HEK293 (cell line): ENCODE results near the gene ZNF280B.

Experiments
- CTCF ChIA-PET: fragments of 350-600 bp; formaldehyde crosslinking; extraction: SDS; loops from one replicate; lab custom pipeline; 2021; ENCODE audit warnings: antibody characterized with exemption; lab: Yijun Ruan, JAX
- POLR2A ChIA-PET: fragments of 300-600 bp; formaldehyde crosslinking; extraction: SDS; loops from one replicate; lab custom pipeline; 2020; ENCODE audit warnings: antibody characterized with exemption, inconsistent platforms; lab: Yijun Ruan, JAX
- H3K27ac ChIP-seq: fragments of 200-500 bp; sonication (Bioruptor generic); 2 replicates; pipeline ENCODE4 v1.5.1; 2014; ENCODE audit warnings: low read depth, low read length, control low read depth, inconsistent platforms; ENCODE audit errors: extremely low read depth
- H3K36me3 ChIP-seq, 2 experiments: fragments of 200-500 bp in 1 of 2; sonication (Bioruptor generic) in 1 of 2; 1 replicate in 1 of 2; 2 replicates in 1 of 2; pipeline ENCODE4 v1.5.1; 2014 to 2017; ENCODE audit warnings: inconsistent platforms in 2 of 2, low read length in 2 of 2; ENCODE audit not compliant: control insufficient read depth in 2 of 2, insufficient read depth in 1 of 2
- H3K4me1 ChIP-seq: fragments of 200-500 bp; sonication (Bioruptor generic); 2 replicates; pipeline ENCODE4 v1.5.1; 2014; ENCODE audit warnings: mild to moderate bottlenecking, low read length, inconsistent platforms; ENCODE audit not compliant: control insufficient read depth, insufficient read depth
- H3K4me3 ChIP-seq: 2 replicates; pipeline ENCODE4 v1.5.1; 2011; ENCODE audit warnings: low read depth, mild to moderate bottlenecking, control low read depth, low read length, moderate library complexity
- H3K9me3 ChIP-seq: fragments of 200-500 bp; sonication (Bioruptor generic); 2 replicates; pipeline ENCODE4 v1.5.1; 2014; ENCODE audit warnings: low read depth, low read length, inconsistent platforms; ENCODE audit not compliant: control insufficient read depth, insufficient read depth
- EGR2 ChIP-seq: fragments of 450-650 bp; formaldehyde crosslinking; IDR thresholded peaks from 2 replicates; pipeline ENCODE4 v1.5.1; 2016; ENCODE audit warnings: low read depth, missing biosample characterization, missing genetic modification characterization
- GLIS1 ChIP-seq: fragments of 450-650 bp; formaldehyde crosslinking; IDR thresholded peaks from 2 replicates; pipeline ENCODE4 v1.5.1; 2016; ENCODE audit warnings: missing biosample characterization, missing genetic modification characterization
- HOXD13 ChIP-seq: sonication (generic); formaldehyde crosslinking; IDR thresholded peaks from 2 replicates; pipeline ENCODE4 v1.8.0; 2022; ENCODE audit warnings: missing genetic modification reagents, borderline replicate concordance
- REPIN1 ChIP-seq: fragments of 450-650 bp; formaldehyde crosslinking; IDR thresholded peaks from 2 replicates; pipeline ENCODE4 v1.5.1; 2017; ENCODE audit warnings: missing biosample characterization, missing genetic modification characterization, low read depth
- ZBTB44 ChIP-seq: fragments of 450-650 bp; IDR thresholded peaks from 2 replicates; pipeline ENCODE4 v1.5.1; 2018; ENCODE audit warnings: missing biosample characterization, mild to moderate bottlenecking, missing genetic modification characterization
- ZBTB8A ChIP-seq: fragments of 450-650 bp; formaldehyde crosslinking; IDR thresholded peaks from 2 replicates; pipeline ENCODE4 v1.5.1; 2016; ENCODE audit warnings: missing biosample characterization, missing genetic modification characterization
- ZFP37 ChIP-seq: fragments of 450-650 bp; formaldehyde crosslinking; IDR thresholded peaks from 2 replicates; pipeline ENCODE4 v1.5.1; 2016; ENCODE audit warnings: missing biosample characterization, missing genetic modification characterization
- ZNF10 ChIP-seq: fragments of 450-650 bp; formaldehyde crosslinking; IDR thresholded peaks from 2 replicates; pipeline ENCODE4 v1.5.1; 2017; ENCODE audit warnings: missing biosample characterization, missing genetic modification characterization
- ZNF133 ChIP-seq: fragments of 450-650 bp; formaldehyde crosslinking; IDR thresholded peaks from 2 replicates; pipeline ENCODE4 v1.5.1; 2016; ENCODE audit warnings: missing biosample characterization, missing genetic modification characterization
- ZNF16 ChIP-seq: fragments of 450-650 bp; formaldehyde crosslinking; IDR thresholded peaks from 2 replicates; pipeline ENCODE4 v1.5.1; 2016; ENCODE audit warnings: low read depth, missing biosample characterization, missing genetic modification characterization
- ZNF174 ChIP-seq: fragments of 450-650 bp; formaldehyde crosslinking; IDR thresholded peaks from 2 replicates; pipeline ENCODE4 v1.5.0; 2017; ENCODE audit warnings: missing biosample characterization, mild to moderate bottlenecking, missing genetic modification characterization
- ZNF202 ChIP-seq: fragments of 450-650 bp; formaldehyde crosslinking; IDR thresholded peaks from 2 replicates; pipeline ENCODE4 v1.5.1; 2016; ENCODE audit warnings: missing biosample characterization, missing genetic modification characterization, borderline replicate concordance
- ZNF214 ChIP-seq: fragments of 450-650 bp; formaldehyde crosslinking; IDR thresholded peaks from 2 replicates; pipeline ENCODE4 v1.5.1; 2017; ENCODE audit warnings: missing biosample characterization, mild to moderate bottlenecking, missing genetic modification characterization, borderline replicate concordance
- ZNF248 ChIP-seq: fragments of 450-650 bp; formaldehyde crosslinking; IDR thresholded peaks from 2 replicates; pipeline ENCODE4 v1.5.1; 2017; ENCODE audit warnings: missing biosample characterization, missing genetic modification characterization
- ZNF394 ChIP-seq: fragments of 450-650 bp; formaldehyde crosslinking; IDR thresholded peaks from 2 replicates; pipeline ENCODE4 v1.5.1; 2016; ENCODE audit warnings: missing biosample characterization, missing genetic modification characterization, mild to moderate bottlenecking, moderate library complexity, borderline replicate concordance
- ZNF473 ChIP-seq: fragments of 450-650 bp; formaldehyde crosslinking; IDR thresholded peaks from 2 replicates; pipeline ENCODE4 v1.5.1; 2017; ENCODE audit warnings: missing biosample characterization, missing genetic modification characterization
- ZNF513 ChIP-seq: fragments of 450-650 bp; IDR thresholded peaks from 2 replicates; pipeline ENCODE4 v1.5.1; 2018; ENCODE audit warnings: missing biosample characterization, missing genetic modification characterization
- ZNF529 ChIP-seq: fragments of 450-650 bp; formaldehyde crosslinking; IDR thresholded peaks from 2 replicates; pipeline ENCODE4 v1.5.1; 2017; ENCODE audit warnings: missing genetic modification characterization, missing biosample characterization; ENCODE audit not compliant: insufficient replicate concordance
- ZNF548 ChIP-seq: fragments of 450-650 bp; formaldehyde crosslinking; IDR thresholded peaks from 2 replicates; pipeline ENCODE4 v1.5.1; 2016; ENCODE audit warnings: missing biosample characterization, missing genetic modification characterization
- ZNF555 ChIP-seq: fragments of 450-650 bp; formaldehyde crosslinking; conservative IDR thresholded peaks from 2 replicates; pipeline ENCODE4 v1.5.1; 2017; ENCODE audit warnings: missing biosample characterization, mild to moderate bottlenecking, missing genetic modification characterization, inconsistent platforms
- ZNF621 ChIP-seq: fragments of 450-650 bp; formaldehyde crosslinking; IDR thresholded peaks from 2 replicates; pipeline ENCODE4 v1.5.1; 2017; ENCODE audit warnings: missing biosample characterization, missing genetic modification characterization
- ZNF624 ChIP-seq: fragments of 450-650 bp; formaldehyde crosslinking; IDR thresholded peaks from 2 replicates; pipeline ENCODE4 v1.5.1; 2017; ENCODE audit warnings: missing biosample characterization, missing genetic modification characterization
- ZNF626 ChIP-seq: fragments of 450-650 bp; sonication (Bioruptor Pico); formaldehyde crosslinking; IDR thresholded peaks from 2 replicates; pipeline ENCODE4 v1.5.1; 2018; ENCODE audit warnings: missing biosample characterization, missing genetic modification characterization, inconsistent platforms
- ZNF639 ChIP-seq: fragments of 450-650 bp; formaldehyde crosslinking; IDR thresholded peaks from 2 replicates; pipeline ENCODE4 v1.5.1; 2016; ENCODE audit warnings: missing biosample characterization, missing genetic modification characterization
- ZNF654 ChIP-seq: fragments of 450-650 bp; formaldehyde crosslinking; IDR thresholded peaks from 2 replicates; pipeline ENCODE4 v1.5.1; 2016; ENCODE audit warnings: low read depth, missing biosample characterization, missing genetic modification characterization
- ZNF707 ChIP-seq: fragments of 450-650 bp; formaldehyde crosslinking; IDR thresholded peaks from 2 replicates; pipeline ENCODE4 v1.5.1; 2016; ENCODE audit warnings: missing biosample characterization, missing genetic modification characterization
- ZNF768 ChIP-seq: fragments of 450-650 bp; formaldehyde crosslinking; IDR thresholded peaks from 2 replicates; pipeline ENCODE4 v1.5.1; 2018; ENCODE audit warnings: missing biosample characterization, mild to moderate bottlenecking, missing genetic modification characterization
- ZNF837 ChIP-seq: fragments of 450-650 bp; formaldehyde crosslinking; IDR thresholded peaks from 2 replicates; pipeline ENCODE4 v1.5.1; 2016; ENCODE audit warnings: missing biosample characterization, missing genetic modification characterization
- ZNF843 ChIP-seq: fragments of 450-650 bp; formaldehyde crosslinking; IDR thresholded peaks from 2 replicates; pipeline ENCODE4 v1.5.1; 2016; ENCODE audit warnings: missing biosample characterization, missing genetic modification characterization
- ZSCAN4 ChIP-seq: fragments of 450-650 bp; formaldehyde crosslinking; IDR thresholded peaks from 2 replicates; pipeline ENCODE4 v1.5.1; 2017; ENCODE audit warnings: missing biosample characterization, missing genetic modification characterization
- TF ChIP-seq, protein P1 (sequence below): fragments of 450-650 bp; formaldehyde crosslinking; IDR thresholded peaks from 2 replicates; pipeline ENCODE4 v1.5.1; 2016; ENCODE audit warnings: missing biosample characterization, missing genetic modification characterization

ZNF280B gene

GRCh38 chr22:22465094-22465602 lies 43.4 kb downstream of the ZNF280B start:
- CTCF ChIA-PET = interaction anchor here (0.6 to 7.0 kb wide), 24 partner anchors 10 to 491 kb away, joined by 3 to 87 read pairs (median 4); partner anchors contain the start of gene ZNF280A
- Histone ChIP-seq H3K4me3 (no peak overlapping the region), H3K4me1 (no peaks in the 10 kb centered on the region), H3K27ac (no peak overlapping the region), H3K9me3 (no peaks in the 10 kb centered on the region), H3K36me3 (no peaks in the 10 kb centered on the region)
- TF ChIP-seq ZNF837 (no peak), ZNF624 (tag by site-specific recombination) (no peak), ZNF843 (no peak), ZNF10 (tag by site-specific recombination) (no peak), ZNF626 (no peak), HOXD13 (CRISPR knock-in tag) (no peak), ZNF513 (tag by site-specific recombination) (no peak), ZNF707 (tag by site-specific recombination) (no peak), ZNF768 (tag by site-specific recombination) (no peak), ZNF133 (no peak), ZNF548 (tag by site-specific recombination) (no peak), ZNF639 (tag by site-specific recombination) (no peak), ZSCAN4 (tag by site-specific recombination) (no peak), ZNF529 (no peak), ZNF248 (tag by site-specific recombination) (no peak), ZNF473 (tag by site-specific recombination) (no peak), ZNF202 (tag by site-specific recombination) (no peak)
- POLR2A ChIA-PET = no interaction called here

- H3K9me3 ChIP-seq = no peaks in the 10 kb centered on the region
- ChIA-PET CTCF (interaction anchor here (0.6 to 7.0 kb wide), 55 partner anchors 9 to 1122 kb away, joined by 3 to 87 read pairs (median 5); partner anchors contain the start of genes PRAME and ZNF280A), POLR2A (no interaction called here)
- H3K4me1 ChIP-seq = no peaks in the 10 kb centered on the region
- no peaks in the 10 kb centered on the region for H3K36me3 ChIP-seq
- H3K27ac ChIP-seq = no peak overlapping the region
- no peak overlapping the region for H3K4me3 ChIP-seq
- no peak for TF ChIP-seq ZNF394 (tag by site-specific recombination)
- no peak for TF ChIP-seq ZNF214
- TF ChIP-seq ZNF654 = no peak
- TF ChIP-seq ZNF621 = no peak
- TF ChIP-seq ZNF555 = no peak
- TF ChIP-seq ZNF16 (tag by site-specific recombination) = no peak
- TF ChIP-seq ZNF174 (tag by site-specific recombination) = no peak
- no peak for TF ChIP-seq ZBTB44 (tag by site-specific recombination)
- TF ChIP-seq EGR2 (tag by site-specific recombination) = no peak
- TF ChIP-seq GLIS1 (tag by site-specific recombination) = no peak
- TF ChIP-seq REPIN1 = no peak
- TF ChIP-seq ZBTB8A = no peak
- no peak for TF ChIP-seq ZFP37
- TF ChIP-seq, protein P1, sequence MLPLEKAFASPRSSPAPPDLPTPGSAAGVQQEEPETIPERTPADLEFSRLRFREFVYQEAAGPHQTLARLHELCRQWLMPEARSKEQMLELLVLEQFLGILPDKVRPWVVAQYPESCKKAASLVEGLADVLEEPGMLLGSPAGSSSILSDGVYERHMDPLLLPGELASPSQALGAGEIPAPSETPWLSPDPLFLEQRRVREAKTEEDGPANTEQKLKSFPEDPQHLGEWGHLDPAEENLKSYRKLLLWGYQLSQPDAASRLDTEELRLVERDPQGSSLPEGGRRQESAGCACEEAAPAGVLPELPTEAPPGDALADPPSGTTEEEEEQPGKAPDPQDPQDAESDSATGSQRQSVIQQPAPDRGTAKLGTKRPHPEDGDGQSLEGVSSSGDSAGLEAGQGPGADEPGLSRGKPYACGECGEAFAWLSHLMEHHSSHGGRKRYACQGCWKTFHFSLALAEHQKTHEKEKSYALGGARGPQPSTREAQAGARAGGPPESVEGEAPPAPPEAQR (tag by site-specific recombination) = no peak
Observed at GRCh38 chr22:22464541-22465054, 43.9 kb downstream of the ZNF280B start.
